ENCODE data around the gene CEP72.
A peak's percentile ranks its signal among the peaks of the same experiment; 100 is the strongest.
"Not testable (repeated sequence)": the region's sequence is repeated elsewhere in the genome, so short reads cannot be mapped to it uniquely, and the experiment has no call there.

The CEP72 gene

DNA sequence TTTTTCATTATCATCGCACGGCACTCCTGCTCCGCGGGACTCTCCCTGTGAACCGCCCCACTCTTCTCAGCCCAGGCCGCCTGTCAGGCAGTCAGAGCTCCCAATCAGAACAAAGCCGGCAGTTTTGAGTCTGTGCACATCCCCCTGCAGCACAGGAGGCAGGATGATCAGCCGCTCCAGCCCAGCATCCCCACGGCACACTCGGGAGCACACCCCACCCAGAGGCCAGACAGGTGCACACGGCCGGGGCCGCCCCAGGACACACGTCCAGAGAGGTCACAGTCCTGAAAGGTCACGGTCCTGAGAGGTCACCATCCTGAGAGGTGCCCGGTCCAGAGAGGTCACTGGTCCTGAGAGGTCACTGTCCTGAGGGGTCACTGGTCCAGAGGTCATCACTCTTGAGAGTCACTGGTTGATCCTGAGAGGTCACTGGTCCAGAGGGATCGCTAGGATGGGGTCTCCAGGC, 72.6 kb downstream of the CEP72 start:
- DNase-seq (ENCODE audit: low read depth in 3 of 3): no peak

DNA sequence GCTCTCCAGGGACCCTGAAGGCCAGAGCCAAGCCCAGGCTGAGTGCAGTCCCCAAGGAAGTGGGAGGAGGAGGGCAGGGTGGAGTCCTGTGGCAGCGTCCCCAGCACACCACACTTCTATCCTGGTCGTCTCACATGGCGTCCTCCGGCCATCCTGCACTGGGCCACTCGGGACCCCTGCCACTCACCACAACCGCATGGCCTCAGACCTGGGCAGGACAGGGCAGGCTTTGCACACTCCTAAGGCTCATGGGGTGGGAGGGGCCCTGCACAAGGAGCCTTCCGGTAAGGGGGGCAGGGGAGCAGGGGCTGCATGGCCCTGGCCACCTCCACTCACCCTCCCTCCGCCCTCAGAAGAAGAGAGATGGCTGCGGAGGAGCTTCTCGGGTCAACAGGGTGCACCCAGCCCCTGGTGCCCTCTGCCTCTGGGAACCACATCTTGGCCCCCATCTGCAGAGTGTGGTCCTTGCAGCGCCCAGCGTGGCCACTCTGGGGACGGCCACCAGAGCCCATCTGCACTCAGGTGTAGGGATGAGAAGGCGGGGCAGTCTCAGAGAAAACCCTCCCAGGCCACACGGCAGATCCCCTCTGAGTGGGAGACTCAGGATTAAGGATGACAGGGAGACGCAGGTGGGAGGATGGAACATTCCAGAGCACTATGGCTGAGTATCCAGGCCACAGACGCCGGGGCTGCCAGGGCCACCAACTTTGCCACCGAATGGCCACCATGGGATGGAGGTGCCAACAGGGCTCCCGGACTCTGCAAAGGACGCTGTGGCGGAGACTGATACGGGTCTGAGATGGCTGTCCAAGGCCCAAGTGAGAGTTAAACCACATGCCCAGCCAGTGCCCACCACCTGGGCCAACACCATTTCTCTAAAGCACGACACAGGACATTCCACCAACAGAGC, 73.4 kb downstream of the CEP72 start:
- no peak for DNase-seq (ENCODE audit: low read depth in 3 of 3)

DNA sequence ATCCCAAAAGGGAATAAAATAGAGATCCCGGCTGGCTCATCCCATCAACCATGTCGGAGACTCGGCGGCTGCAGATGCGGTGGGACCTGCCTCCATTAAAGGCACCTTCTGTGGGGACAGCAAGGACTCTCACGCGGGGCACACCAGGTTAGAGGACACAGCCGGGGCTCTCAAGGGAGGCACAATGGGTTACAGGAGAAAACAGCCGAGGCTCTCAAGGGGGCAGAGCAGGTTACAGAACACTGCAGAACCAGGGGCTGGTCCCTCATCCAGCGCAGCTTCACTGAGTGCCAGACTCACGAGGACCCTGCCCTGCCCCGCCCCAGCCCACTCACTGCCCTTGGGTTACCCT, 74.0 kb downstream of the CEP72 start:
- DNase-seq (ENCODE audit: low read depth in 3 of 3): not testable (repeated sequence)

DNA sequence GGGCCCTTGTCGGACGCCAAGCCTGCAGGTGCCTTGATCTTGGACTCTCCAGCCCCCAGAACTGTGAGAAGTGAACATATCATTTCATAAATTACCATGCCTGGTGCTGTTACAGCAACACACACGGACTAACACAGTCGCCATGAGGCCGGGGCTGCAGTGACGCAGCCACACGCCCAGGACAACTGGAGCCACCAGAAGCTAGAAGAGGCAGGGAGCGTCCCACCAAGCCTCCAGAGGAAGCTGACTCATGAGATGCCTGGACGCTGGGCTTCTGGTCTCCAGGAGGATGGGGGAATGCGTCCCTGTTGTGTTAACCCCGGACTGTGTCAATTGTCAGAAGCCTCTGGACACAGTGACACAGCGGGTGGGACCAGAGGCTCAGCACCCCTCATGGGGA, 74.8 kb downstream of the CEP72 start:
- DNase-seq (ENCODE audit: low read depth in 3 of 3): not testable (repeated sequence)

DNA sequence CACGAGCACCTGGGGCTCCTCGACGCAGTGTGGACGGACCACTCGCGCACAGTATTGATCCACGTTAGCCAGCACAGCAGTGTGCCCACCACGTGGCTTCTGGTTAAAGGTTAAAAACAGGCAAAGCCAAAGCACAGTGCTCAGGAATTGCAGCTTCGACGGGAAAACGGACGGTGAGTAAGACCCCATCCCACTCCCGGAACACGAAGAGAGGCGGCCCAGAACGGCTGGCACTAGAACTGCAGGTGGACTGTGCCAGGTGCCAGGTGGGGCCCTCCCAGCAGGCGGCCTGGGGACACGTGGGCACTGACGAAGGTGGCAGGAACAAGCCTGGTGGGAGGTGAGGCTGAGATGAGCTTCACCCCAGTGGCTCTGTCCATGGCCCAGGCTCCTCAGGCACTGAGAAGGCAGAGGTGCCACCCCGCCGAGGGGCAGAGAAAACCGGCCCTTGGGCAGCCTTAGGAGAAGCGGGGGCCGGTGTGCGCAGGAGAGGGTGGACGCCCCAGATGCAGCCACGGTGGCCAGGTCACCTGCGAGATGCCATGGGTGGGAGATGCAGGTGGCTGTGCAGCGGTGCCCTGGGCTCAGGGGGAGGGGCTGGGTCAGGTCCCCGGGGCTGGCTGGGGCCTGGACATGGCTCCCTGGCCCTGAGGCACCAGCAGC, 76.3 kb downstream of the CEP72 start:
- DNase-seq (ENCODE audit: low read depth in 3 of 3): not testable (repeated sequence)

DNA sequence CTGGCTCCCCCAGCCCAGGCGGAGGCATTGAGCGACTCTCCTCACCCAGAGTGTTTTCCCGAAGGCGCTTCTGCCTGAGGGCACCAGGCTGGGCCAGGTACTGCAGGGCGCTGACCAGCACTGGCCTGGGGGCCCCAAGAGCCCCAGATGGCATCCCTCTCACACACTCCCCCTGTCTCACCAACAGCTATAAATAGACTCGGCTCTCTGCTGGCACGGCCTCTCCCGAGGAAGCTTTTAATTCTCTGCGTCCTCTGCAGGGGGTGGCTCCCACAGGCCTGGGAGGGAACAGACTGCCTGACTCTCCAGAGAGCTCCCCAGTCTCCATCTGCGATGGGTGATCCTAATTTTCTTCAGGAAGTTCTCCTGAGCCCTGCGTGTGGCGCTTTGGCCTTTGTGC, 78.2 kb downstream of the CEP72 start:
- not testable (repeated sequence) for DNase-seq (ENCODE audit: low read depth in 3 of 3)

DNA sequence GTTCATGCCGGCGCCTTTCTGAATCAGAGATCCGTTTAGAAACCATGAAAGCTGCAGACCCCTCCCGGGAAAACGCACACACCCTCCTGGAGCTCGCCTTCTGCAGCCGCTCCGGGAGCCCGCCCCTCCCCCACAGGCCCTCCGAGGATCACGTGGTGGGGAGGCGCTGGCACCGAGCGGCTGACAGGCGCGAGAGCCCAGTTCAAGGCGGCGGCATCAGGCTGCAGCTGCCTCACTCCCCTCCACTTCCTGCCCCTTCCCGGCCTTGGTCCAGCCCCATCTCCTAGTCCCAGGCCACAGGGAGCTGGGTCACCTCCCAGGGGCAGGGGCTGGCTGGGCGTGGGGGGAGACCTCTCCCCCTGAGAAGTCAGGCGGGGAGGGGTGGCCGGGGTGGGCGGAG, 78.9 kb downstream of the CEP72 start:
- not testable (repeated sequence) for DNase-seq (ENCODE audit: low read depth in 3 of 3)

DNA sequence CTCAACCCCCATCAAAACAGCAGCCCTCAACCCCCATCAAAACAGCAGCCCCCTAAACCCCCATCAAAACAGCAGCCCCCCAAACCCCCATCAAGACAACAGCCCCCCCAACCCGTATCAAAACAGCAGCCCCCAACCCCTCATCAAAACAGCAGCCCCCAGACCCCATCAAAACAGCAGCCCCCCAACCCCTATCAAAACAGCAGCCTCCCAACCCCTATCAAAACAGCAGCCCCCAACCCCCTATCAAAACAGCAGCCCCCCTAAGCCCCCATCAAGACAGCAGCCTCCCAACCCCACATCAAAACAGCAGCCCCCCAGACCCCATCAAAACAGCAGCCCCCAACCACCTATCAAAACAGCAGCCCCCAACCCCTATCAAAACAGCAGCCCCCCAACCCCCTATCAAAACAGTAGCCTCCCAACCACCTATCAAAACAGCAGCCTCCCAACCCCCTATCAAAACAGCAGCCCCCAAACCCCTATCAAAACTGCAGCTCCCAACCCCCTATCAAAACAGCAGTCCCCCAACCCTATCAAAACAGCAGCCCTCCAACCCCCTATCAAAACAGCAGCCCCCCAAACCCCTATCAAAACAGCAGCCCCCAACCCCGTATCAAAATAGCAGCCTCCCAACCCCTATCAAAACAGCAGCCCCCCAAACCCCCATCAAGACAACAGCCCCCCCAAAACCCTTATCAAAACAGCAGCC, 79.8 kb downstream of the CEP72 start:
- no peak for DNase-seq (ENCODE audit: low read depth in 3 of 3)

DNA sequence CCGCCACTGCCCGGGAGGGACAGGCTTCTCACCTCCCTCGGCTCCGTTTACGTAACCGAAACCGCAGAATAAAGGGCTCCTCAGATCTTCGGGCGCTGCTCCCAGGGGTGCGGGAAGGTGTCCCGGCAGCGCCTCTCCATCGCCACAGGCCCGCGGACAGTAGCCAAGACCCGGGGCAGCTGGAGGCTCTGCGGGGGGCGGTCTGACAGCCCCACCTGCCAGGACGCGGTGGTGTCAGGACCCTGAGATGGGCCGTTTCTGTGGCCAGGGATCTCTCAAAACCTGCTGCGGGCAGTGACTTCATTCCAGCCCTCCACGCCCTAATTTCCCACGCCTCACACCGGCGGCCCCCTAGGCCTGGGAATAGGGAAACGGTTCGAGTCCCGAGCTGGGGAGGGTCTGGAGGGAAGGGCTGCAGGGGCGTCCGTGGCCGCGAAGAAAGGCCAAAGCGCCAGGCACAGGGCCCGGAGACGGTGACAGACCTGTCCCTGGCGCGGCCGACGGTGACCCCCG, 80.4 kb downstream of the CEP72 start:
- DNase-seq (ENCODE audit: low read depth in 3 of 3): not testable (repeated sequence)

DNA sequence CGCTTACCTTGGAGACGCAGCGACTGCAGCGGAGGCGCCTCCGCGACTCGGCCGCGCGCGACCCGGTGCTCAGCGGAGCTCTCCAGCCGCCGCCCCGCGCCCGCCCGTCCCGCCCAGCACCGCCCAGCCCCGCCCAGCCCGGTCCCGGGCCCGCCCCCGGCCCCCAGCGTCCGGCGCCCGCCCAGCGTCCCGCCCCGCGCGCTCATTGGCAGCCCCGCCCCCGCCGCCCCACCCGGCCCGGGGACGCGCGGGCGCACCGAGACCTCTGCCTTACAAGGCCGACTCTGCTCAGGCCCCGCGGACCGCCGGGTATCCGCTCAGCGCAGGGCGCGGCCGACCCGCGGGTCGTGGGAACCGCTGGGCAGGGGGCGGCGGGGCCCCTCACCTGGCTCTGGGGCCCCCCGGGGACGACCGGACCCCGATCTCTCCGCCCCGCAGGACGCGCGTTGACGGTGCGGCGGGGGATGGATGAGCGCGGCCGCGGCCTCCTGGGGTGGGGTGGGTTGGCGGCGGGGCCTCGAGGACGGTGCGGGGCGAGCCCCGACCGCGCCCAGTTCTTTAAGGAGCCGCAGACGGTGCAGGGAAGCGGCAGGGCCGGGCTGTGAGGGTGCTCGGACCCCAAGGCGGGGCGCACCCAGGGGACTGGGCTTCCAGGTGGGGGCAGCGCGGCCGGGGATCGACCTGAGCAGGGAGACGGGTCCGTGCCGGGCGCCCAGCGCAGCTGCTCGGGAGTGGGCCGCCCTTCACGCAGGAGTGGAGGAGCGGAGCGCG, 81.3 kb downstream of the CEP72 start, which contains the start of gene TPPP:
TPPP (minus strand) TSS at position 82 of the 771 bp plus-strand sequence. CDS start 15,292 bp downstream, outside the sequence.
- DNase-seq (ENCODE audit: low read depth in 3 of 3): peak; percentile 62 to 80 (median 79)

DNA sequence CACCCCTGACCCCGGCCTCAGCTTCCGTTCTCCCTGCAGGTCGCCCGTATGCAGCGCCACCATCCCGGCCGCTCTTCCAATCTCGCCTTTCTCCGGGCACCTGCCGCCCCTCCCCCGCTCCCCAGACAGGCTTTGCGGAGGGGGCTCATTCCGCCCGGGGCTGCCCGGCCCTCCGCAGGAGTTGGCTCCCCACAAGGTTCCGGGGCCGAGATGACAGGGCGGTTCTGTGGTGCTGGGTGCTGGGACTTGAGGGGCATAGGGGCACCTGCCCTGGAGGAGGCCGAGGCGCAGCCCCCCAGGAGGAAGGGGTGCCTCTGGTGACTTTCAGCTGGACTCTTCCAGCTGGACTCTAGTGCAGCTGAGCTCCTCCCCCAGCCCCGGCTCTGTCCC, 81.9 kb downstream of the CEP72 start:
- not testable (repeated sequence) for DNase-seq (ENCODE audit: low read depth in 3 of 3)

DNA sequence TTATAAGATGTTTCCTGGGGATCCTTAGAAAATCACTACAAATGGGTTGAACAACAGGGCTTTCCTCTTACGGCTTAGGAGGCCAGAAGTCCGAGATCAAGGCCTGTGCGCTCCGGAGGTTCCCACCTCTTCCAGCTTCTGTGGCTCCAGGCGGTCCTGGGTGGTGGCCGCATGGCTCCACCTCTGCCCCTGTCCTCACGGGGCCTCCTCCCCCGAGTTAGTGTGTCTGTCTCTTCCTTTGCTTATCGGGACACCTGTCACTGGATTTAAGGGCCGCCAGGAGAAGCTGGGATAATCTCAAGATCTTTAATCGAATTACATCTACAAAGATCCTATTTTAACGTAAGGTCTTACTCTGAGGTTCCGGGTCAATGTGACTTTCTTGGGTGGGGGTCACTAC, 83.3 kb downstream of the CEP72 start:
- DNase-seq (ENCODE audit: low read depth in 3 of 3): not testable (repeated sequence)

DNA sequence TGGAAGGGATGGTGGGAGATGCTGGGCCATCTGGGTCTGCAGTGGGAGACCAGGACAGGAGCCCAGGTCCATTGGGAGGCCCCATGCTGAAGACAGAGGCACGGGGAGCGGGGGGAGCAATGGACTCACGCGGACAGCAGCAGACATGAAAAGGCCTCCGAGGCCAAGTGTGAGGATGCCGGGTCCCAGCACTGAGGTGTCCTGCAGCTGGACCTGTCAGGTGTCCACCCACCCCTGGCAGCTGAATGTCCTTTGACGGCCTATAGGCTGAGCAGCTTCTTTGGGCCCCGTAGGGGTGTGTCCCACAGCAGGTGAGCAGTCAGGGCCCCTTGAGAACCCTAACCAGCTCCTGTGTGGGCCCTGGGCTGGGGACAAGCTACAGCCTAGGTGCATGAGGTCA, 84.1 kb downstream of the CEP72 start:
- not testable (repeated sequence) for DNase-seq (ENCODE audit: low read depth in 3 of 3)

DNA sequence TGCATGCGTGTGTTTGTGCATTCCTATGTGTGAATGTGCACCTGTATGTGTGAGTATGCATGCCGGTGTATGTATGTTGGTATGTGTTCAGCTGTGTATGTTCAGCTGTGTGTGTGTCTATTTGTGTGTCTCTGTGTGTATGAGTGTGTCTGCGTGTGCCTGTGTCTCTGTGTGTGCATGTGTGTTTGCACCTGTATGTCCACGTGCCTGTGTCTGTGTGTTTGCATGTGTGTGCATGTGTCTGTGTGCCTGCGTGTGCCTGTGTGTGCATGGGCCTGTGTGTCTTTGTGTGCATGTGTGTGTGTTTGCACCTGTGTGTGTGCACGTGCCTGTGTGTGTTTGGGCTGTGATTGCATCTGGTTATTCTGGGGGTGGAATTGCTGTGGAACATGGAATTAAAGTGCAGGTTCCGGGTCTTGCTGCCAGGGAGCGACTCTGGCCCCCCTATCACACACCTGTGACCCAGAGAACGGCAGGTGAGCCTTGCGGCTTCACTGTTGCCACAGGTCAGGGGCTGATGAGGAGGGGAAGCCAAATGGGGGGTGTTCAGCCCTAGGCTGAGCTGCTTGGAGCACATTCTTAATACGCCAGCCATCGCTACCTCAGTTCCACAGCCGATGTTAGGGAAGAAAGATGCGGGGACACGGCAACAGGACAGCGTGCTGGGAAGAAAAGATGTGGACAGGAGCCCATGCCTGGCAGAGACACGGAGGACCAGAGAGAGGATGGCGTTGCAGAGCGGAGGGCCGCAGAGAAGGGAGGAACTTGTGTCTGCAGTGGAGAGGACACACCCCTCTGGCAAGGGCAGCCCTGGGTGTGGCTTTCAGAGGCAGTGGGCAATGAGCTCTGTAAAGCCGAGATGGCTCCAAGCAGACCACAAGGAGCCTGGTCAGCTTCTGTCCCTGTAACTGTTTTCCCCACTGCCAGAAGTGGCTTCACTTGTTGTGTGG, 84.9 kb downstream of the CEP72 start:
- DNase-seq (ENCODE audit: low read depth in 3 of 3): not testable (repeated sequence)
